ENCODE measurements around the gene ATG2A. TPM values are rescaled to one million over a fixed set of nuclear protein-coding genes. Genes with fewer than 3 reads are reported as not detected.
A peak's percentile ranks its signal among the peaks of the same experiment; 100 is the strongest.

ATG2A gene
- total and polyA plus RNA-seq, 9 of the 15 experiments (the other 6 are each of a cell fraction or from before 2014, with no cell fraction given), result 0.25 to 45.9 (median 5.2) TPM

- ATAC-seq, result no peak
- Histone ChIP-seq H3K9ac (ENCODE audit: insufficient read depth in 1 of 2, low read depth in 2 of 2, low read length in 2 of 2) (peak overlapping the region; percentile 92 to 100), H2AFZ (ENCODE audit: low read depth, low read length) (no peak overlapping the region), H3K27me3 (ENCODE audit: control insufficient read depth in 2 of 2, insufficient read depth in 2 of 2, low read length in 2 of 2) (no peaks in the 10 kb centered on the region), H3K9me1 (ENCODE audit: control insufficient read depth, insufficient read depth, low read length) (peaks cover 5% of the 10 kb centered on the region), H4K20me1 (replicated peaks; ENCODE audit: control insufficient read depth, insufficient read depth, low read length) (no peaks in the 10 kb centered on the region), H3K4me1 (replicated peaks in 1 of 2; ENCODE audit: control insufficient read depth in 2 of 2, insufficient read depth in 2 of 2, low read length in 2 of 2) (peaks cover 18 to 59% of the 10 kb centered on the region in 2 experiments; a peak in 4 of 5 replicates), H3K4me2 (ENCODE audit: insufficient read depth, low read length) (peak overlapping the region; percentile 98), H3K79me2 (ENCODE audit: control insufficient read depth, insufficient read depth, low read length) (peaks cover 26% of the 10 kb centered on the region), H3K9me3 (replicated peaks; ENCODE audit: control insufficient read depth, insufficient read depth, low read depth, low read length) (no peaks in the 10 kb centered on the region), H3K4me3 (peak overlapping the region; percentile 87), H3K27ac (ENCODE audit: extremely low read depth, low read depth, low read length) (peak overlapping the region; percentile 87), H3K36me3 (ENCODE audit: control insufficient read depth, insufficient read depth, low read length) (peaks cover 37% of the 10 kb centered on the region; the same call in 2 of the 3 replicates)
- DNase-seq (ENCODE audit: extremely low read depth in 1 of 4, low spot score in 3 of 4), result no peak
- WGBS (ENCODE audit: insufficient coverage, low coverage, missing lambda C conversion rate), result 65% methylated on average over 7 of the region's 7 CpGs
- TF ChIP-seq BHLHE40 (IDR thresholded peaks at IDR 0.05; ENCODE audit: low read length) (no peak), ZFPM2 (CRISPR knock-in tag; IDR thresholded peaks at IDR 0.05) (no peak), TEAD4 (IDR thresholded peaks at IDR 0.05; ENCODE audit: low read length) (peak; percentile 21; the same call in 1 of the 2 replicates), TEAD4 (CRISPR knock-in tag; IDR thresholded peaks at IDR 0.05; ENCODE audit: borderline replicate concordance) (no peak), SPI1 (IDR thresholded peaks at IDR 0.05; ENCODE audit: borderline replicate concordance, low read depth, low read length) (0 out of 2 replicates have a peak, but pooled peaks have one; percentile 65), PCBP2 (IDR thresholded peaks at IDR 0.05; ENCODE audit: low read depth, low read length, poor library complexity, severe bottlenecking) (no peak), SIN3A (IDR thresholded peaks at IDR 0.05; ENCODE audit: borderline replicate concordance in 2 of 2, control insufficient read depth in 1 of 2, low read depth in 2 of 2, low read length in 2 of 2) (0 out of 4 replicates have a peak, but pooled peaks of 1 of the 2 experiments have one; percentile 23), MAFF (IDR thresholded peaks at IDR 0.05; ENCODE audit: low read length) (no peak)
- TF ChIP-seq, protein P1, sequence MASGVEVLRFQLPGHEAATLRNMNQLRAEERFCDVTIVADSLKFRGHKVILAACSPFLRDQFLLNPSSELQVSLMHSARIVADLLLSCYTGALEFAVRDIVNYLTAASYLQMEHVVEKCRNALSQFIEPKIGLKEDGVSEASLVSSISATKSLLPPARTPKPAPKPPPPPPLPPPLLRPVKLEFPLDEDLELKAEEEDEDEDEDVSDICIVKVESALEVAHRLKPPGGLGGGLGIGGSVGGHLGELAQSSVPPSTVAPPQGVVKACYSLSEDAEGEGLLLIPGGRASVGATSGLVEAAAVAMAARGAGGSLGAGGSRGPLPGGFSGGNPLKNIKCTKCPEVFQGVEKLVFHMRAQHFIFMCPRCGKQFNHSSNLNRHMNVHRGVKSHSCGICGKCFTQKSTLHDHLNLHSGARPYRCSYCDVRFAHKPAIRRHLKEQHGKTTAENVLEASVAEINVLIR (CRISPR knock-in tag; IDR thresholded peaks at IDR 0.05), result no peak
- TF ChIP-seq, protein P2, sequence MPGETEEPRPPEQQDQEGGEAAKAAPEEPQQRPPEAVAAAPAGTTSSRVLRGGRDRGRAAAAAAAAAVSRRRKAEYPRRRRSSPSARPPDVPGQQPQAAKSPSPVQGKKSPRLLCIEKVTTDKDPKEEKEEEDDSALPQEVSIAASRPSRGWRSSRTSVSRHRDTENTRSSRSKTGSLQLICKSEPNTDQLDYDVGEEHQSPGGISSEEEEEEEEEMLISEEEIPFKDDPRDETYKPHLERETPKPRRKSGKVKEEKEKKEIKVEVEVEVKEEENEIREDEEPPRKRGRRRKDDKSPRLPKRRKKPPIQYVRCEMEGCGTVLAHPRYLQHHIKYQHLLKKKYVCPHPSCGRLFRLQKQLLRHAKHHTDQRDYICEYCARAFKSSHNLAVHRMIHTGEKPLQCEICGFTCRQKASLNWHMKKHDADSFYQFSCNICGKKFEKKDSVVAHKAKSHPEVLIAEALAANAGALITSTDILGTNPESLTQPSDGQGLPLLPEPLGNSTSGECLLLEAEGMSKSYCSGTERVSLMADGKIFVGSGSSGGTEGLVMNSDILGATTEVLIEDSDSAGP (CRISPR knock-in tag; IDR thresholded peaks at IDR 0.05), result no peak
- FAIRE-seq, result no peak
- in situ Hi-C loops (cut with MboI), result no loop called here
- ChIA-PET POLR2A (interaction anchor here (0.7 to 1.3 kb wide), 5 partner anchors 9 to 207 kb away, joined by 3 to 10 read pairs (median 3); partner anchors contain the start of genes FAU and MRPL49), CTCF (ENCODE audit: low intra/inter-chr PET ratio) (no interaction called here)
- no TSS peak for BruUV-seq (replicated peaks)
- intact Hi-C loops (cut with micrococcal nuclease), result no loop called here
Measured at GRCh38 chr11:64915376-64915887, 1.6 kb downstream of the ATG2A start.

All from K562 (cell line).